Osteocyte (in vitro differentiated cells): ENCODE data around the gene KYAT1. TPM values are rescaled to one million over a fixed set of nuclear protein-coding genes. Genes with fewer than 3 reads are reported as not detected.

Source experiments
- DNase-seq: peaks from one replicate; pipeline ENCODE4 v3.0.0; 2021; ENCODE audit warnings: mixed read lengths; ENCODE audit not compliant: unreplicated experiment; ENCODE audit errors: extremely low spot score
- H3K27ac Mint-ChIP-seq: one replicate; pipeline ENCODE4 v1.8.0; 2021; ENCODE audit warnings: mild to moderate bottlenecking, mixed read lengths; ENCODE audit not compliant: unreplicated experiment
- H3K27me3 Mint-ChIP-seq: one replicate; pipeline ENCODE4 v1.8.0; 2021; ENCODE audit warnings: mixed read lengths; ENCODE audit not compliant: unreplicated experiment
- H3K36me3 Mint-ChIP-seq: one replicate; pipeline ENCODE4 v1.8.0; 2021; ENCODE audit warnings: mixed read lengths; ENCODE audit not compliant: unreplicated experiment
- H3K4me1 Mint-ChIP-seq: one replicate; pipeline ENCODE4 v1.8.0; 2021; ENCODE audit warnings: mixed read lengths; ENCODE audit not compliant: unreplicated experiment
- H3K4me3 Mint-ChIP-seq: one replicate; pipeline ENCODE4 v1.8.0; 2021; ENCODE audit warnings: mild to moderate bottlenecking, moderate library complexity, mixed read lengths; ENCODE audit not compliant: unreplicated experiment
- H3K9me3 Mint-ChIP-seq: one replicate; pipeline ENCODE4 v1.8.0; 2021; ENCODE audit warnings: mixed read lengths; ENCODE audit not compliant: unreplicated experiment
- total RNA-seq: library from RNA; stranded (reverse); gene quantifications from 2 replicates; pipeline ENCODE4 v1.2.1, GENCODE V29; 2021
- TF ChIP-seq, protein P1 (sequence below): fragments of 200-600 bp; sonication (generic); IDR thresholded peaks from 2 replicates; pipeline ENCODE4 v1.5.0; 2021; ENCODE audit warnings: antibody characterized with exemption, mild to moderate bottlenecking, moderate library complexity

Gene KYAT1
- total RNA-seq, 1 donor from 2014 or later: 6.5 TPM

DNA sequence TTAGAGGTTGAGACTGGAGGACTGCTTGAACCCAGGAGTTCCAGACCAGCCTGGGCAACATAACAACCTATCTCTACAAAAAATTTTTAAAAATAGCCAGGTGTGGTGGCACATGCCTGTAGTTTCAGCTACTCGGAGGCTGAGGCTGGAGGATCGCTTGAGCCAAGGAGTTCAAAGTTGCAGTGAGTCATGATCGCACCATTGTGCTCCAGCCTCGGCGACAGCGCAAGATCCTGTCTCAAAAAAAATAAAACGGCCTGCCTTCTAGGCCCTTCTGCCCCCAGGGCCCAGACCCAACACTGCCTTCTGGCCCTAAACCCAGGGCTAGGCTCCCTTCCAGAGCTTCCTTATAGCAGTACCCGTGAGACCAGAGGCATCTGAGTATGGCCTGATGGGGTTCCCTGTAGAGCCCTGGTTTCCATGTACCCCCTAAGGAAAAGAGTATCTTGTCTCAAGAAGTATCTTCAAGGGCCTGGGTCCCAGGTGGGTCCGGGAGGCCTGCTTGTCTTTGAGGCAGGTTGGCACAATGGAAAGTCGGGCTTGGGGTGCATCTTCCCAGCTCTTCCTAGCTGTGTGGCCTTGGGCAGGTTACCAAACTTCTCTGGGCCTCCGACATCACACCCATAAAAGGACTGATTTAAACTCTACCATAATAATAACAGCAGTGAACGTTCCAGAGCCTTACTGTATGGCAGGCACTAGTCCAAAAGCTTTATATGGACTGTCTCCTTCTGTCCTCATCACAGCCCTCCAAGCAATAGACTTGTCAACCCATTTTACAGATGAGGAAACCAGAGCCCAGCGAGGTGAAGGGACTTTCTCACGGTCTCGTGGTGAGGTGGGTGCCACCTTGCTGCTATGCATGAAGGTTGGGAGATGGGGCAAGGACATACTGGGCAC is 9.8 kb upstream of the KYAT1 start:
- no peak overlapping the region for H3K4me3 Mint-ChIP-seq
- DNase-seq: no peak
- H3K27me3 Mint-ChIP-seq: no peaks in the 10 kb centered on the region
- H3K4me1 Mint-ChIP-seq: peaks cover 61% of the 10 kb centered on the region
- peaks cover 14% of the 10 kb centered on the region for H3K36me3 Mint-ChIP-seq
- H3K27ac Mint-ChIP-seq: no peak overlapping the region
- H3K9me3 Mint-ChIP-seq: no peaks in the 10 kb centered on the region
- TF ChIP-seq, protein P1, sequence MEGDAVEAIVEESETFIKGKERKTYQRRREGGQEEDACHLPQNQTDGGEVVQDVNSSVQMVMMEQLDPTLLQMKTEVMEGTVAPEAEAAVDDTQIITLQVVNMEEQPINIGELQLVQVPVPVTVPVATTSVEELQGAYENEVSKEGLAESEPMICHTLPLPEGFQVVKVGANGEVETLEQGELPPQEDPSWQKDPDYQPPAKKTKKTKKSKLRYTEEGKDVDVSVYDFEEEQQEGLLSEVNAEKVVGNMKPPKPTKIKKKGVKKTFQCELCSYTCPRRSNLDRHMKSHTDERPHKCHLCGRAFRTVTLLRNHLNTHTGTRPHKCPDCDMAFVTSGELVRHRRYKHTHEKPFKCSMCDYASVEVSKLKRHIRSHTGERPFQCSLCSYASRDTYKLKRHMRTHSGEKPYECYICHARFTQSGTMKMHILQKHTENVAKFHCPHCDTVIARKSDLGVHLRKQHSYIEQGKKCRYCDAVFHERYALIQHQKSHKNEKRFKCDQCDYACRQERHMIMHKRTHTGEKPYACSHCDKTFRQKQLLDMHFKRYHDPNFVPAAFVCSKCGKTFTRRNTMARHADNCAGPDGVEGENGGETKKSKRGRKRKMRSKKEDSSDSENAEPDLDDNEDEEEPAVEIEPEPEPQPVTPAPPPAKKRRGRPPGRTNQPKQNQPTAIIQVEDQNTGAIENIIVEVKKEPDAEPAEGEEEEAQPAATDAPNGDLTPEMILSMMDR: no peak

DNA sequence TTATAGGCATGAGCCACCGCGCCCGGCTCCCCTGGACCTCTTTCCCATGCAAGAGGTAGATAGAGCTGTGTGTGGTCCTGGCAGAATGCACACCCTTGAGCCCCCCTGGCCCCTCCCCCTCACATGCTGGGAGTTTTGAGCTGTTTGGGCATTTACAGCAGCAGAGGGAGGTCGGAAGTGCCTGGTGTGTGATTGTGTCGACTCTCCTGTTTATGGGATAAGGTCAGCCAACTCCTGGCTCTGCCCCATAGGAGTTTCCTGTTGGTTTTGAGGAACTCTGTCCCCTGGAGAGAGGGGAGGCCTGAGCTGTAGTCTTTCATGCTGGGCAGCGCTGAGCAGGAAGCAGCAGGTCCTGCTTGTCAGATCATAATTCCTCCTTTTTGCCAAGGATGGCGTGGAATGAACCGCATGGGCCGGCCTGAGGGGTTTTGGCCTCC is 6.2 kb upstream of the KYAT1 start:
- TF ChIP-seq, protein P1: no peak
- peaks cover 46% of the 10 kb centered on the region for H3K4me1 Mint-ChIP-seq
- peak overlapping the region; percentile 62 for H3K27ac Mint-ChIP-seq
- no peaks in the 10 kb centered on the region for H3K9me3 Mint-ChIP-seq
- H3K4me3 Mint-ChIP-seq: no peak overlapping the region
- peaks cover 10% of the 10 kb centered on the region for H3K36me3 Mint-ChIP-seq
- no peaks in the 10 kb centered on the region for H3K27me3 Mint-ChIP-seq
- no peak for DNase-seq

DNA sequence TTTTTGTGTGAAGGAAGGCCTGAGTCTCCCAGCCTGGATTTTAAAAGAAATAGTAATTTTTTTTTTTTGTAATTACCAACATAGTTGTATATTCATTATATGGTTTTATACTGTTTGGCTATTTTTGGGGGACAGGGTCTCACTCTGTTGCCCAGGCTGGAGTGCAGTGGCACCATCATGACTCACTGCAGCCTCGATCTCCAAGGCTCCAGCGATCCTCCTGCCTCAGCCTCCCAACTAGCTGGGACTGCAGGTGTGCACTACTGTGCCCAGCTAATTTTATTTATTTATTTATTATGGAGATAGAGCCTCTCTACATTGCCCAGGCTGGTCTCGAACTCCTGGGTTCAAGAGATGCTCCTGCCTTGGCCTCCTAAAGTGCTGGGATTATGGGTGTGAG is 5.3 kb upstream of the KYAT1 start:
- TF ChIP-seq, protein P1: no peak
- Mint-ChIP-seq H3K4me3 (no peak overlapping the region), H3K27ac (no peak overlapping the region), H3K4me1 (peaks cover 41% of the 10 kb centered on the region), H3K27me3 (no peaks in the 10 kb centered on the region), H3K36me3 (peaks cover 10% of the 10 kb centered on the region), H3K9me3 (no peaks in the 10 kb centered on the region)
- no peak for DNase-seq

DNA sequence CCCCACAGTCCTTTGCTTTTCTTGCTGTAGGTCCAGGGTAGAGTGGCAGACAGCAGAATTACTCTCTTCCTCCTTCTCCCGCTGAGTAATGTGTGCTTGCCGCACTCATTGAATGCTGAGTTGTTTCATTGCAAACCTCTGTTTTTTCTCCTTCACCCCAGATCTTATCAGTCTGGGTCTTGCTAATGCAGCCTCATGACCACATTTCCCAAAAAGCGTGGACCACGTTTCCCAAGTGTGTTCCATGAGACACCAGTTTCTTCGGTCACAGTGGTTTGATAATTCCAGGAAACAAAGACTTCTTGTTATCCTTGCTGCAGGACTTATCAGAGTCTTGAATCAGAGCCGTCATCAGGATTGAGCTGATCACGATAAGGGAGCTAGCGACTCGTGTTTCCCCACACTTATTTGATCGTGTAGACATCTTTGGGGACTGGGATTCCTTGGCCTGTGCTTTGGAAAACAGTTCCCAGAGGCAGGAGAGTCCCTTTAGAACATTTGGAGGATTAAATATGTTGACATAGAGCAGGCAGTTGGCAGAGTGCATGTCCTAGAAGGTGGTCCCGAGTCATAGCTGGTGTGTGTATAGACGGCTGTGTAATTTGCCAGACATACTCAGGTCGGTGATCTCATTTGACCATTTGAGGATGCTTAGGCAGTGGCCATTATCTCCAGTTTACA is 4.6 kb upstream of the KYAT1 start:
- H3K9me3 Mint-ChIP-seq: no peaks in the 10 kb centered on the region
- no peak overlapping the region for H3K27ac Mint-ChIP-seq
- DNase-seq: no peak
- H3K4me3 Mint-ChIP-seq: no peak overlapping the region
- peaks cover 10% of the 10 kb centered on the region for H3K36me3 Mint-ChIP-seq
- no peaks in the 10 kb centered on the region for H3K27me3 Mint-ChIP-seq
- H3K4me1 Mint-ChIP-seq: peaks cover 39% of the 10 kb centered on the region
- TF ChIP-seq, protein P1: no peak

DNA sequence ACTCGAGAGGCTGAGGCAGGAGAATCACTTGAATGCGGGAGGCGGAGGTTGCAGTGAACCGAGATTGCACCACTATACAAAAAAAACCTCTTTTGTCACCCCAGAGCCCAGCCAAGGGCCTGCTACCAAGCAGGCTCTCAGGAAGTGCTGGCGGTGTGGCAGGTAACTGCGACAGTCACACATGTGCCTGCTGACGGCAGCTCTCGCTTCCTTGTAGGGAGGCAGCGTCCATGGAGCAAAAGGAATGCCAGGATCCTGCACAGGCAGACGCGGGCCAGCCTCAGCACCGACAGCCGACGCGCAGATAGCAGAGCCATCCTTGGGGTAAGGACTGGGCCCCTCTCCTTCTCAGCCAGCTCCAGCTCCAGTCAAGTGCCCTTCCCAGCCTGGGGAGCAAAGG is 4.0 kb upstream of the KYAT1 start:
- H3K9me3 Mint-ChIP-seq: no peaks in the 10 kb centered on the region
- H3K27ac Mint-ChIP-seq: no peak overlapping the region
- no peak overlapping the region for H3K4me3 Mint-ChIP-seq
- TF ChIP-seq, protein P1: no peak
- DNase-seq: no peak
- peaks cover 45% of the 10 kb centered on the region for H3K4me1 Mint-ChIP-seq
- H3K36me3 Mint-ChIP-seq: peaks cover 10% of the 10 kb centered on the region
- H3K27me3 Mint-ChIP-seq: no peaks in the 10 kb centered on the region
